GM04503 (cell line): ENCODE measurements around the gene CFAP210.
A peak's percentile ranks its signal among the peaks of the same experiment; 100 is the strongest.

ENCODE experiments used
- DNase-seq: peaks from one replicate; pipeline ENCODE4 v3.0.0-alpha.2; 2012; ENCODE audit warnings: low read depth

Gene CFAP210, protein sequence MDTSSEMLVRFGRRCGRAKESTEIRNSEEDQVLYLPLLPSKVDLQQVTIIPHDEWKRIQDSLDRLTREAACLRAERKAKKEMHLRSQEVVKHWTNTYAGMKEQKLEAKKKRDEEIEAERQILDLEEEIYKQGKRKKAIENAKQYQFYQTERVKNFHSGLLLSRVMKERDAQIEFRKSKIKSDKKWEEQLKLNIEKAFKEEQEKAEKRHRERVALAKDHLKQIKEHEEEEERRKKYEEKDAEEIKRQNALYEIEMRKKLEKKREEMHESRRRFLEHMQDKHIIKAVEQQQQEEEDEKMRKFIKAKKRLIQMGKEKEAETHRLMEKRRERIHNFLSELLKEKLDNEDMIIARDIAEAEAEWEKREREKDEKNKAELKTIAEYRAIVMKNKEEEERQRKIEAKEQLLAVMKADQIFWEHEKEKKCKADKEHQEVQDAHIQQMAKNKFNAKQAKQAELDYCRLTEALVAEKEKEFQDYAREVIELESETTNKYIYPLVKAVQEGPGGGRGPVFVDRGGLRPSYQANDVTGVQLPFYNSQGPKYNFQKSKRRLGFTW

DNA sequence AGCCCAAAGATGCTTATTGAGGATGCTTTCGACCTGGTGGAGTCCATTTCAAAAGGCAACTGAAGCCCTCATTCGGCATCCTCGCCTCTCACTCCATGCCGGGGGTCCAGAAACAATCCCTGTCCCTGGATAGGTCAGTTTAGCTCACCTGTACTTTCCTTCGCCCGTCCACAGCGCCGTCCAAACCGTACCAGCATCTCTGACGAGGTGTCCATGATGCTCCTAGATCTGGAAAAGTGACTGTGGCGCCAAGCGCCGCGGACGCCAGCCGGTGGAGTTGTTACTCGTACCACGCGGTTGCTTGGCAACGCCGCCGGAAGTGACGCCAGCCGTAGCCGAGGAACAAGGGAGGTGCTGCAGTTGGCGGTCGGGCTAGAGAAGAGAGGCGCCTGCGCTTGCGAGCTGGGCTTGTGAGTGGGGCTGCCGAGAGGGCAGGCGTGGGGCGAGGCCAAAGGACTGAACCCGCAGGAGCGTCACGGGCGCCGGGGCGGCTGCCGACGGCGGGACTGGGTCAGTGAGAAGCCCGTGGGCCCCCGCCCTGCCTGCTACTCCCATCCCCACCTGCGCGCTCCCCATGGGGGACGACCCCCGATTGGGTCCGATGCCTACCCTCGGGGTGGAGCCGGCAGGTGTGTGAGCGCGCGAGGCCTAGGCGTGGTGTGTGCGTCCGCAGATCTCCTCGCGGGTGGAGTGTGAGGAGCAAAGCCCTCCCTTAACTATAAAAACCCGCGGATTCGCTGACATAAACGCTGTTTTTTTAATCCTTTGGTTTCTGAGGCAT is at the start of gene CFAP210, which contains the start of gene PHOSPHO2:
Gene CFAP210, minus strand, starts transcription at position 293 of the 781 bp plus-strand sequence. Its CDS starts 78 bp downstream, at position 215.
Gene PHOSPHO2, plus strand, starts transcription at position 357 of the 781 bp plus-strand sequence. CDS start 6,503 bp downstream, outside the sequence.
- DNase-seq, result peak; percentile 78

DNA sequence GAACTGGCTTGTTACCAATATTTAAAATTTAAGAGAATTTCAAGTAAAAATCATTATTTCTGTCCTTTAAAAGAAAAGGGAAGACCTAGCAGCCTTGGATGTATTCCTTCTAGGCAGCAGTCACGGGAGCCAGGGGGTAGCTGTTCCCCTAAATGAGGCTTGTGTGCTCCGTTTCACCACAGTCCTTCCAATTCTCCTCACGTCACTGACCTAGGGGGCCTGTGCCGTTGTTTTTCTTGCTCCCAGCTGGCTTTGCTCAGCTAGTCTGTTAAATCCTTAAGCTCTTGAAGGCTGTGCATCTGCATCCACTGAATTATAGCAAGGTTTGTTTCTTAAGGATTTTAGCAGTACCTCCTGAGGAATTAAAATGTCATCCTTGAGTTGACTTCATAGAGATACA is 49.3 kb upstream of the CFAP210 start:
- DNase-seq, result no peak

DNA sequence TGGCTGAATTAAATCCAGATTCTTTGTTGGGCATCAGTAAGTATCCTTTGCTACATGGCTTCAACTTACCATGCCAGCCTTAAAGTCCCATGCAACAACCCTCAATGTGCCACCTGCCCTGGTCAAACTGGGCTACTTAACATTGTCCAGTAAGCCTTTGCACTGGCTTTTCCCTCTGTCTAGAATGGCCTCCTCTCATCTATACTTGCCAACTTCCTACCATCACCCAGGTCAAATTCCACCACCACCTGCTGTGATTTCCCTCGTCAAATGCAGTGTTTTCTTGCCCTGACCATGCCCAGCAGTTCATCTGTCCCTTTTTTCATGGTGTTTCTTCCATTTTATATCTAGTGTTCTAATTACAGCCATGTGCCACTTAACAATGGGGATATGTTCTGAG is 45.1 kb upstream of the CFAP210 start:
- DNase-seq, result no peak

DNA sequence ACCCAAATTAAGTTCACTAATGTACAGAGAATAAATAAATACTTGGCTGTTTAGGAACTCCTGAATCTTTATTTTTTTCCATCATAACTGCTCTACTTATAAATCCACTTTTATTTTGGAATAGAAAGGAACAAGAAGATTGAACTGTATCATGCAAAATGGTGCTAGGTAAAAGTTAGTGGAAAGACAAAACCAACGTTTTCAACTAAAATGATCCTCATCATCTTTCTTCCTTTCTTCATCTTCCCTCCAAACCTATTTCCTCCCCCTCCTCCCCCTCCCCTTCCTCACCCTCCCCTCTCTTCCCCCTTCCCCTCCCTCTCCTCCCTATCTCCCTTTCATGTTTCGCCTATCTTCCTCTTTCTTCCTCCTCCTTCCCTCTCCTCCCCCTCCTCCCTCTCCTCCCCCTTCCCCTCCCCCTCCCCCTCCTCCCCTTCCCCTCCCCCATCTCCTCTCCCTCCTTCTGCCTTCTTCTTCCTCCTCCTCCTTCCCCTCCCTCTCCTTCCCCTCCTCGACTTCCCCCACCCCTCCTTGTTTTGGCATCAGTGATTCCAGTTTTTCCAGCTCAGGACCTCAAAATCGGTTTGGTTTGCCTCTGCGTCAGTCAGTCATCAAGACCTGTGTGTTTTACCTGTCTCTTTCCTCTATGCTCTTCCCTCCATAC is 44.5 kb upstream of the CFAP210 start:
- DNase-seq, result no peak

DNA sequence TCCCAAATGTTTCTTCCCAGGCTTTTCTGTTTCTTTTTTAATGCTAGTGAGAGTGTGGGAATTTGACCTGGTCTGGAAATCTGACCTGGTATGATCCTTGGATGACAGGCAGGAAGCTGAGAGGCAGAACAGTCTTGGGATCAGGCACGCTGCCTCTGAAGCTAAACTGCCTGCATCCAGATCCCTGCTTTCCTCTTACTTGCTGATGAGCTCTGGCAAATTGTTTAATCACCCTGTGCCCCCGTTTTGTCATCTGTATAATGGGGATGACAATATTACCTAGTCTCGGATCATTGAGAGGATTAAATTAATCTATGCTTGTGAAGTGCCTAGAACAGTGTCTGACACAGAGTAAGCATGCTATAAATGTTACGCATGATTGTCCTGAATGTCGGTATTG is 42.7 kb upstream of the CFAP210 start:
- DNase-seq, result no peak

DNA sequence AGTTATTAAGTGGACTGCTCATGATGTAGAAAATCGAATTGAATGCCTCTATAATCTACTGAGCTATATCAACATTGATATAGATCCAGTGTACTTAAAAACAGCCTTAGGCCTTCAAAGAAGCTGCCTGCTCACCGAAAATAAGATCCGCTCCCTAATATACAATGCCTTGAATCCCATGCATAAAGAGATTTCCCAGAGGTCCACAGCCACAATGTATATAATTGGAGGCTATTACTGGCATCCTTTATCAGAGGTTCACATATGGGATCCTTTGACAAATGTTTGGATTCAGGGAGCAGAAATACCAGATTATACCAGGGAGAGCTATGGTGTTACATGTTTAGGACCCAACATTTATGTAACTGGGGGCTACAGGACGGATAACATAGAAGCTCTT is 41.4 kb upstream of the CFAP210 start:
- no peak for DNase-seq

DNA sequence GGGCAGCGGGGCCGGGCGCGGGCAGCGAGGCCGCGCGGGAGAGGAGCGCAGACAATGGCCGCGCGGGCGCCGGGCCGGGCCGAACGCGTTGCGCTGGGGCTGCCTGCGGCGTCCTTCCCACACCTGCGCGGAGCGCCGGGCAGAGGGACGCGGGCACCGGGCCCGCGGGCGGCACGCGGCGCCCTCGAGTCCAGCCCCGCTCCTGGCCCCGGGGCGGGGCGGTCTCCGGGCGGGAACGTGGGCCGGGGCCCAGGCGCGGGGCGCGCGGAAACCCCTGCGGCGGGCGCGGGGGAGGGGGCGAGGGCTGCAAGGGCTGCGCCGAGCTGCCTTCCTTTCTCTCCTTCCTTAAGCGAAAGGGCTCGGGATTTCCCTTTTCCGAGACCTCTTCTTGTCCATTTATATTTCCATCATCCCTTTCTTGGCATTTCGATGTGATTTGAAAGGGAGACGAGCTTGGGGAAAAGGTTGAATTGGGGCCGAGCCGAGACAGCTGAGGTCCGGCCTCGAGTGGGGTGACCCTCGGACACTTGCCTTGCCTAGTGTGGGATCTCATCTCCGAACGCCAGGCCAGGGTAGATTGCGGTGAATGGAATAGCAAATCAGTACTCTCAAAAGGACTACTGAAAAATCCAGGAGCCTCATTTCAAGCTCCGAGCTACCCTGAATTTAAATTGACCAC is 40.1 kb upstream of the CFAP210 start:
- DNase-seq, result no peak

DNA sequence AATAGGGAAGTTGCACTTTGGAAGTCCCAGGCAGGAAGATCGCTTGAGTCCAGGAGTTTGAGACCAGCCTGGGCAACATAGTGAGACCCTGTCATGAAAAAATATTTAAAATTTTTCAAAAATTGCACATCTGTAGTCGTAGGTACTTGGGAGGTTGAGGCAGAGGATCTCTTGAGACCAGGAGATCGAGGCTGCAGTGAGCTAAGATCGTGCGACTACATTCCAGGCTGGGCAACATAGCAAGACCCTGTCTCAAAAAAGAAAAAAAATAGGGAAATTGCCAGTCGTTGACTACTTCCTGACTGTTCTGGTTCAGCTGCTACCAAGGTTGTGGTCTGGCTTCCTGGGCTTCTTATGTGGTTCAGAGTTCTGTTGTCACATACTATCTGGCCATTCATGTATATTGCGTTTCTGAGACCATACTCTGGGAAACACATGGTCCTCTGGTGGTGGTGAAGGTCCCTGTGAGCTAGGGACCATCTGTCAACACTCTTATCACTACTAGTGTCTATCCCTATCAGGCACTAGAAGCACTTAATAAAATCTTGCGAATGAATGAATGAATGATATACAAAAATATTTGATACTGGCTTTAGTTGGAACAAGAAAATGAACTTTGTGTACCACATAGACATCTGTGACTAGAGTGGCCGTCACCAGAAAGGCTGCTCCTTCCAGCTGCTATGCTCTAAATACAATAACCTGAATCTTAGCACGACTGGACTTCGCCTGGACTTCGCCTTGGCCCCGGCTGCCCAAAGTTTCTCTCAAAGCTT is 38.6 kb upstream of the CFAP210 start:
- no peak for DNase-seq

DNA sequence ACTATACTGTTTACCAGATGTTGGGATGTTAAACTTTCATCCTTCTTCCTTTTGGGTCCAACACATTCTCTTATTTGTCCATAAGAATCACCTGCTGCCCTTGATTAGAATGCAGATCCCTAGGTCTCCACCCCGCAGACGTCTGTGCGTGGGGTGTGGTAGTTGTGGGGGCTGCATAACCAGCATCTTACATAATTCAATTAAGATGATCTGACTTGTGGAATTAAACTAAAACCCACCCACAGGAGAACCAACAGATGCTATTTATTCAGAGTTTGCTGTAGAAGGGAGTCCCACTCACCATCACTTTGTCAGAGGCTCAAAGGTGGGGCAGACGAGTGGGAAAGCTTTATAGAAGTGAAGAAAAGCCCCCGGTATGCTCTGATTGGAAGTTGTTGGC is 37.9 kb upstream of the CFAP210 start:
- no peak for DNase-seq

DNA sequence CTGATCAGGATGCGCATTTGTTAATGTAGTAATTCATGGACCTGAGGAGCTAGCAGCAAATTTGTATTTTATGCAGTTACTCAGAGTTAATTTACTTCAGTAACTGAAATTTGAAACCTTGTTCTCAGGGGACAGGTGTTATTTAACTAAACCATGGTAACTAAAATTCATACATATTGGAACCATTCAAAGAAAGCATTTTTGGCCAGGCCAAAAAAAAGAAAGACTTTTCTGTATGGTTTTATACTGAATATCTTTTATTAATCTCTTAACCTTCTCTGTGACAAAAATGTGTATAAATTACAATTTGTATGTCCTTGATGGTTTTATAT is 35.0 kb upstream of the CFAP210 start:
- DNase-seq, result no peak

DNA sequence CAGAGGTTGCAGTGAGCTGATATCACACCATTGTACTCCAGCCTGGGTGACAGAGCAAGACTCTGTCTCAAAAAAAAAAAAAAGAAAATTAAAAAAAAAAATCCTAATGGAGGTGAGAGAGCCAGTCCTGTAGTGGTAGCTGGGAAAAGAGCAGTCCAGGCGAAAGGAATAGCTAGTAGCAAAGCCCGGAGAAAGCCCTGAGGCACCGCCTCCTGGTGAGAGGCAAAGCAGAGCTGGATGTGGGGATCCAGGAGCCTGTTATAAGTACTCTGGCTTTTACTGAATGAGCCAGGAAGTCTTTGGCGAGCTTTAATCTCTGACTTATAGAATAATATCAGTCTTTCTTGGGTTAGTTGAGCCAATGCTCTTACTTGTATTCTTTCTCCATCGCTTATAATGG is 32.9 kb upstream of the CFAP210 start:
- no peak for DNase-seq

DNA sequence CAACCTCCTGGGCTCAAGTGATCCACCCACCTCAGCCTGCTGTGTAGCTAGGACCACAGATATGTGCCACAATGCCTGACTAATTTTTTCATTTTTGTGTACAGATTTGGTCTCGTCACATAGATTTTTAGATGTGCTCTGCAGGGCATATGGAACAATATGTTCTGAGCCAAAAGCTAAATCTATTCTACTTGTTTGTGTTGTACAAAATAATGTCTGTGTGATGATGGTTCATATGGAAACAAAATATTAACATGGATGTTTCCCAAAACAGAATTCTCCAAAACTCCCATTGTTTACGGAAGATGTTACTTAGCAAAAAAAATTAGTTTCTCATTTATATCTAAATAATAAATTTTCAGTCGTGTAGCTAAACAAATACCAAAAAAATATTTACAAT is 26.8 kb upstream of the CFAP210 start:
- no peak for DNase-seq

DNA sequence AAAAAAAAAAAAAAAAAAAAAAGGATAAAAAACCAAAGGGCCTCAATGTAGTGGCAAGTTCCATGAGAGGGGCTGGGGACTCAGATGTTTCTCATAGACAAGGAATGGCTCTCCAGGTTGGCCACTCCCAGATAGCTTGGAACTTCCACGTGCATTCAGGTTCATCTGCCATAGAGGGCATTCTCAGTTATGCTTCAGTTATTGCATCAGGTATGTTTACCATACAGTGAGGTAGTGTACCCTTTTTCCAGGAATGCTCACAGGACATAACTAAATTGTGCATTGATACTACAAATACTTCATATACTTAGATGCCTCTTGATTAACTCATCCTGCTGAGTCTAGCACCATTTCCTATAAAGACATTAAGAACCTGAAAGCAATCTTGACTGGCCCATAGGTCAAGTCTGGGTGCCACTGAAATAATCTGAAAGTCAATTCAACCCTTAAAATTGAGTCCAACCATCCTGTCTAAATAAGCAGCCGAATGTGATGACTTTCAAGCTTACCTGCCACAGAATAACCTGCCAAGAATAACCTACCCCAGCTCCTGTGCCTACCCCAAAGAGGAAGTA is 24.8 kb upstream of the CFAP210 start:
- DNase-seq, result no peak

DNA sequence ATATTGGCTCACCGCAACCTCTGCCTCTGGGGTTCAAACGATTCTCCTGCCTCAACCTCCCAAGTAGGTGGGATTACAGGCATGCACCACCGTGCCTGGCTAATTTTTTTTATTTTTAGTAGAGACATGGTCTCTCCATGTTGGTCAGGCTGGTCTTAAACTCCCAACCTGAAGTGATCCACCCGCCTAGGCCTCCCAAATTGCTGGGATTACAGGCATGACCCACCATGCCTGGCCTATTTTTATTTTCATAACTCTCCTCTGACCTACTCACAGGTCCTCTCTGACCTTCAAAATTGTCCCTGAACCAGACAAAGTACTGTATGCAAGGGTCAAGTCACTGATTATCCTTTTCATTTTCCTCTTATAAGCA is 23.5 kb upstream of the CFAP210 start:
- DNase-seq, result no peak

DNA sequence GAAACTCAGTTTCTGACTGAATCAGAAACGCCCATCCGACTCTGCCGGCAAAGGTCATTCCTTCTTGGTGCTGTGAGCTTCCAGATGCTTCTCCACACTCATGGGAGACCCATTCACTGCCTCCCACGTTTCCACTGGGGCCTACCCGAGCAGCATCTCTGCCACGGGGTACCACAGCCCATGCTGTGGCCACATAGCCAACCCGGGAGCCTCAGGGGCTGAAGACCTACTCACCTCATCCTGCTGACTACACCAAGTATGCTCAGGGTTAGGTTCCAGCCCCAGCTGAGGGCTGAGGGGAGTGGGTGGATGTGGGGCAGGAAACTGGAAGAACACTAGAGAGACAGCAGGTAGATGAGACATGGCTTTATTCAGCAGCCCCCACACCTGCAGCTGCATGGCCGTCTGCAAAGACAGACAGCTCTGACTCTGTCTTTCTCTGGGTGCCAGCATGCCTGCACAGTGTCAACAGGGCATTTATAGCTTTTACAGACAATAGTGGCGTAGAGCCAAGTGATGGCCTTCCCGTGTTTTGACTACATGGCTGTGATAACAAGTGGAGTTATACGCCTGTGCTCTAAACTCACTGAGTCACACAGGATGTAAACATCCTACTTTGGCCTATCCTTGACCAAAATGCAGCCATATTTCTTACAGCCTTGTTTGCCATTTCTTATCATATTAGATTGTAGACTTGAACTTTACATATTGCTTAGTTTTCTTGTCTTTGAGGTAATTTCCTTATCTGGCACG is 22.9 kb upstream of the CFAP210 start:
- DNase-seq, result no peak

DNA sequence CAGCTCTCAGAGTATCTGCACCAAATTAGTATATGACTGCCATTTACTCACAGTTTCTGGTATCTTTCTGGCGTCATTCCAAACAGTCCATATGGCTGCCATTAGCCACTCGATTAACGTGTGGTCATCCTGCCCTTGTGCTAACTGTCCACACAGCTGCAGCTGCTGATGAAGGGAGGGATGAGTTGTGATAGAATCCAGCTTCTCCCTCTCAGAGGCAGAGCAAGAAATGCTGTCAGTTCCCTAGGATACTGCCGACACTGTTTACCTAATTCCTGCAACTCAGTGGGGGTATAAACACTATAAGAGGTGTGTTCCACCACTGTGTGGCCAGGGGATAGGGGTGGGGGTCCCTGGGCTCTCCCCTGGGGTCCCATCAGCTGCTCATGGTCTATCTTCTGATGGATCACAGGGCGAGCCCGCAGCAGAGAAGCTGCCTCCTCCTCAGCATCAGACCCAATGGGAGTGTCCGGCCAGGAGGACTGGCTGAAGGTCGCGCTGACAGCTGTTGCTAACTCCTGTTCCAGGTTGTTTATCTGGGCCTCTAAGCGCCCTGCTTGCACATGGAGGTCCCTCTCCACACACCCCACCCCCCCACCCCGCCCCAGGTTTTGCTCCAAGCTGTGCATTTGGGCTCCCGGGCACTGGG is 22.2 kb upstream of the CFAP210 start:
- no peak for DNase-seq

DNA sequence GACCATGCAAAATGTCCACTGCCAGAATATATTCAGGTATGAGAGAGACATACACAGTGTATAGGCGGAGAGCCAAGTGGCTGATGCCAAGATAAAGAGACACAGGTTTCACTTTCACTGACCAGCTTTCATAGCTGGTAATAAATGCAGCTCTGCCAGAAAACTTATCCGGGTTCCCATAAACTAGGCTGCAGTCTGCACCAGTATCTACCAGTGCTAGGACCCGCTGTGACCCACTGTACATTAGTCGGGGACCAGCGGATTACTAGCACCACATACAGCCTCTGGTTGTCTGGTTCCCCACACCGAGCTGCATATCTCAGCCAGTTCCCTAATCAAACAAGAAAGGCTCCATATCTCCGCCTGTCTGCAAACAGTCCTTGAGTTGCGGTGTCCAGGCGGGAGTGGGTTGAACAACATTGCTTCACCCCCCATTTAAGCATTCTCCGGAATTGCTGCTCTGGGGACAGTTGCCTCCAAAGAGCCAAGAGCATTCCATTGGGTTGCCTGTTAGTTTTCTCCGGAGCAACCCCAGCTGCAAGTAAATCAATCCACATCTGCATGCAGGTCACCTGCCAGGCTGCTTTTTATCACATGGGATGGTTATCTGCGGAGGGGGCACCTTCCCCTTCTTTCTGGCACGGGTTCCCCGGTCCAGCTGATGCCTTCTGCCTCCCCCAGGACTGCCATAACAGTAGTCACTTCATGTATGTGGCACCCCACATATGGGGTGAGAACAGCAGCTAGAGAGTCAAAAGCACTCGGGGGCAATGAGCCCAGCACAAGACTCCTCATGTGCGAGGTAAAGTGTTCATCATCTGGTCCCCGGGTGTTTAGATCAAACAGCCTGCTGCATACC is 21.4 kb upstream of the CFAP210 start:
- DNase-seq, result no peak

DNA sequence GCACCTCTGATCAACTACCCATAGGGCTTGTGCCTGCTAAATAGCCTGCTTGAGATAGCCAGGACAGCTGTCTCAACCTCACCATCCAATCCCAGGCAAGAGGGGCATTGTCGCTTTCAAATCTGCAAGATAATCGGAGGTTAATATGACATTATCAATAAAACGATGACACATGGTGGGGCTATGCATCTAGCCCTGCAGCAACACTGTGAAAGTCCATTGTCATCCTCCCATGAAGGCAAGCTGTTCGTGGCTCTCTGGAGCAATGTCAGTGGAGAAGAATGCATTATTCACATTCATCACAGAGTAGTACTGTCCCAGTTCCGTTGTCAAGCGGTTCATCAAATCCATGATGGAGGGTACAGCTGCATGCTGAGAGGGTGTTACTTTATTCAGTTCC is 20.5 kb upstream of the CFAP210 start:
- DNase-seq, result no peak

DNA sequence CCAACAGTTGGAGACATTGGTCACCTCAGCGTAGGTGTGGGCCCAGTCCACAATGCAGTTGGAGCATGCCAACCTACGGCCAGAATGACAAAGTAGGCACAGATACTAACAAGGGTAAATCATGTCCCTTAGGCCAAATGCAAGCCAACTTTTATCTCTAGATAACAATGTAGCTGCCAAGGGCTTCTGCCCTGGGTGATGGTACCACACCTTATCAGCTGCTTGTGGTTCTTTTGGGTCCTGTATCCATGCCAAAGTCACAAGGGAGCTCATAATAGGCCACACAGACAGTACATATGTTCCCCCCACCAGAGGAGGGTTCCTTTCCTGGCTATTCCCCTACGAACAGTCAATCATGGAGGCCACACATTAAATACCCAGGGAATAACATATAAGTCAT is 19.1 kb upstream of the CFAP210 start:
- no peak for DNase-seq
